ENCODE results near the gene ST3GAL3.
A peak's percentile ranks its signal among the peaks of the same experiment; 100 is the strongest.

The ST3GAL3 gene

GRCh38 chr1:43908226-43908625, 200.9 kb downstream of the ST3GAL3 start:
- Mint-ChIP-seq H3K4me1 (ENCODE audit: low read depth) (no peaks in the 10 kb centered on the region), H3K36me3 (ENCODE audit: low read depth) (no peaks in the 10 kb centered on the region)

GRCh38 chr1:43908858-43909257, 201.5 kb downstream of the ST3GAL3 start:
- no peaks in the 10 kb centered on the region for H3K36me3 Mint-ChIP-seq (ENCODE audit: low read depth)
- H3K27me3 Mint-ChIP-seq: no peaks in the 10 kb centered on the region
- no peaks in the 10 kb centered on the region for H3K4me1 Mint-ChIP-seq (ENCODE audit: low read depth)
- no peak for DNase-seq
- H3K9me3 Mint-ChIP-seq: no peaks in the 10 kb centered on the region
- no peak overlapping the region for H3K27ac Mint-ChIP-seq
- no peak overlapping the region for H3K4me3 Mint-ChIP-seq

More at GRCh38 chr1:43908226-43908625, 200.9 kb downstream of the ST3GAL3 start:
- Mint-ChIP-seq H3K27ac (no peak overlapping the region), H3K27me3 (no peaks in the 10 kb centered on the region), H3K9me3 (no peaks in the 10 kb centered on the region), H3K4me3 (no peak overlapping the region)
- no peak for DNase-seq

- H3K4me1 Mint-ChIP-seq (ENCODE audit: low read depth): no peaks in the 10 kb centered on the region
- H3K27me3 Mint-ChIP-seq: no peaks in the 10 kb centered on the region
- no peak overlapping the region for H3K4me3 Mint-ChIP-seq
- no peaks in the 10 kb centered on the region for H3K9me3 Mint-ChIP-seq
- no peak for DNase-seq
- H3K36me3 Mint-ChIP-seq (ENCODE audit: low read depth): no peaks in the 10 kb centered on the region
- H3K27ac Mint-ChIP-seq: no peak overlapping the region
Measured at GRCh38 chr1:43910343-43910742, 203.0 kb downstream of the ST3GAL3 start.

DNA sequence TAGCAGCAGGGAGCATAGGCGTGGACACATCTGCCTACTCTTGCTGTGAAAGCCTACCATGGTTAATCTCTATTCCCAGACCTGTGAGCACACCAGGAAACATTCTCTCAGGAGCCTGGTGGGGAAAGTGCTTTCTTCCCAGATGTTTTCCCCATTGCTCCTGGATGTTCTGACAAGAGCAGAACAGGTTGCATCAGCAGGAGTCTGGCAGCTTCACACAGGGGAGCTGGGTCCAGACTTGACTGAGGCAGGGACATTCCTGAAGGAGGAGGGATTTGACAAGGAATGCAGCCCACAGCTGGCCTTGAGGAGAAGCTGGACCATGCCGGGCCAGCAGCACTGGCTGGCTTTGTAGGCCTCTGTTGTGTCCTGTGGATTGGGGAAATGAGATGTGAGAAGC, 205.3 kb downstream of the ST3GAL3 start:
- Mint-ChIP-seq H3K27ac (no peak overlapping the region), H3K27me3 (no peaks in the 10 kb centered on the region), H3K4me3 (no peak overlapping the region), H3K9me3 (no peaks in the 10 kb centered on the region), H3K4me1 (ENCODE audit: low read depth) (no peaks in the 10 kb centered on the region), H3K36me3 (ENCODE audit: low read depth) (no peaks in the 10 kb centered on the region)
- DNase-seq: no peak

DNA sequence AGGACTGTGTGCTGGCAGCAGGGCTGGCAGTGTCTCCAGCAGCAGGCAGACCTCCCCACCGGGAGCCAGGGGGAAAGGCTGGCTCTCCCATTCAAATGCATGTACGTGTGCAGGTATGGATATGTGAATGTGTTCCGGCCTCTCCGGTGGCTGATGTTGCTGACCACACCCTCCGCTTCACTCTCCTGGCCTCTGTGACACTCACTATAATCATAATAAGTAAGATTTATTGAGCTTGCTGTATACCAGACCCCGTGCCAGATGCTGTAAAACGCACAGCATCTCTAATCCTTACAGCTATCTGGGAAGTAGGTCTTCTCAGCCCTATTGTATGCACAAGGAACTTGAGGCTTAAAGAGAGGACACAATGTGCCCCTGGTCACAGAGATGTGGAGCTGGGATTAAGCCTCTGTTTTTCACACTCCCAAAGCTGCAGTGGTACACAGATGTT, 205.7 kb downstream of the ST3GAL3 start:
- Mint-ChIP-seq H3K27me3 (no peaks in the 10 kb centered on the region), H3K4me1 (ENCODE audit: low read depth) (no peaks in the 10 kb centered on the region), H3K36me3 (ENCODE audit: low read depth) (no peaks in the 10 kb centered on the region), H3K27ac (no peak overlapping the region), H3K4me3 (no peak overlapping the region), H3K9me3 (no peaks in the 10 kb centered on the region)
- DNase-seq: no peak

- Mint-ChIP-seq H3K27ac (no peak overlapping the region), H3K27me3 (no peaks in the 10 kb centered on the region), H3K4me3 (no peak overlapping the region), H3K36me3 (ENCODE audit: low read depth) (no peaks in the 10 kb centered on the region), H3K4me1 (ENCODE audit: low read depth) (no peaks in the 10 kb centered on the region), H3K9me3 (no peaks in the 10 kb centered on the region)
- DNase-seq: no peak
Measured at GRCh38 chr1:43913666-43914360, 206.5 kb downstream of the ST3GAL3 start.

- Mint-ChIP-seq H3K27ac (no peak overlapping the region), H3K27me3 (no peaks in the 10 kb centered on the region), H3K4me1 (ENCODE audit: low read depth) (no peaks in the 10 kb centered on the region), H3K4me3 (no peak overlapping the region), H3K9me3 (no peaks in the 10 kb centered on the region), H3K36me3 (ENCODE audit: low read depth) (no peaks in the 10 kb centered on the region)
- DNase-seq: no peak
Measured at GRCh38 chr1:43914576-43915525, 207.5 kb downstream of the ST3GAL3 start.

GRCh38 chr1:43919906-43920305, 212.6 kb downstream of the ST3GAL3 start:
- H3K4me3 Mint-ChIP-seq: no peak overlapping the region
- no peak for DNase-seq
- peaks cover 3% of the 10 kb centered on the region for H3K36me3 Mint-ChIP-seq (ENCODE audit: low read depth)
- no peaks in the 10 kb centered on the region for H3K9me3 Mint-ChIP-seq
- peak overlapping the region; percentile 10 for H3K27ac Mint-ChIP-seq
- H3K4me1 Mint-ChIP-seq (ENCODE audit: low read depth): peaks cover 1% of the 10 kb centered on the region
- H3K27me3 Mint-ChIP-seq: no peaks in the 10 kb centered on the region

DNA sequence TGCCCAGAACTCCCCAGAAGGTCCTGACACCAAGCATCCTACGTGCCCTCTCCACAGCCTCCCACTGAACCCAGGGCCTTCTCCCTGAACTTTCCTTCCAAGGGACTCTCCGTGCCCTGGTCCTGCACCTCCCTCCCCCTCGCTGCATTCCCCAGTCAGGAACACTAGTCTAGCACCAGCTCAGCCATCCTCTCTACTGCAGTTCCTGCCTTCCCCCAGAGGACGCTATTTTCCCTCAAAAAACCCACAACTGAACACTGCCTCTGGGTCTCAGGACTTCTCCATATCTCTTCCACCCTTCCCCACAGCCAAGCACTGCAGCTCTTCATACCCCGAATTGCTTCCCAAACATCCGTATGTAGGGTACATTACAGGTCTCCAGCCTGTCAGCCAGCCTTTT, 213.7 kb downstream of the ST3GAL3 start:
- Mint-ChIP-seq H3K4me3 (no peak overlapping the region), H3K27me3 (no peaks in the 10 kb centered on the region), H3K36me3 (ENCODE audit: low read depth) (peaks cover 11% of the 10 kb centered on the region), H3K4me1 (ENCODE audit: low read depth) (peaks cover 1% of the 10 kb centered on the region), H3K9me3 (no peaks in the 10 kb centered on the region), H3K27ac (no peak overlapping the region)
- no peak for DNase-seq

- no peak overlapping the region for H3K27ac Mint-ChIP-seq
- no peaks in the 10 kb centered on the region for H3K9me3 Mint-ChIP-seq
Measured at GRCh38 chr1:43924516-43924915, 217.2 kb downstream of the ST3GAL3 start.

DNA sequence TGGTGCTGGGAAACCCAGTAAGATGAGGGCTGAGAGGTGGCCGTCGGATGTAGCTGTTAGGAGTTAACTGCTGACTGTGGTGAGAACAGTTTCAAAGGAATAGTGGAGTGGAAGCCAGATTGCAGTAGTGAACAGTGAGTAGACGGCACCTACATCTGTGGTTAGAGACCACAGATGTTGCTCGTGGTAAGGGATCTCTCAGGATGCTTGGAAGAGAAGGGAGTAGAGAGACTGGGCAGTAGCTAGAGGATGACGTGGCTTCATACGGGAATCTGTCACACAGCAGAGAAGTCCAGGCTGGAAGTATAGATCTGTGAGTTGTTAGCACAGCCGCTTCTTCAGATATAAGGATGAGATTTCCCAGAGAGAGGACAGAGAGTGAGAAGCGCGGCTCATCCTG, 218.5 kb downstream of the ST3GAL3 start:
- Mint-ChIP-seq H3K4me1 (ENCODE audit: low read depth) (peaks cover 4% of the 10 kb centered on the region), H3K27ac (no peak overlapping the region), H3K4me3 (no peak overlapping the region), H3K27me3 (no peaks in the 10 kb centered on the region), H3K9me3 (no peaks in the 10 kb centered on the region), H3K36me3 (ENCODE audit: low read depth) (peaks cover 15% of the 10 kb centered on the region)
- DNase-seq: no peak

More at GRCh38 chr1:43924516-43924915, 217.2 kb downstream of the ST3GAL3 start:
- H3K4me3 Mint-ChIP-seq: no peak overlapping the region
- H3K27me3 Mint-ChIP-seq: no peaks in the 10 kb centered on the region
- H3K4me1 Mint-ChIP-seq (ENCODE audit: low read depth): peaks cover 2% of the 10 kb centered on the region
- DNase-seq: no peak
- peaks cover 12% of the 10 kb centered on the region for H3K36me3 Mint-ChIP-seq (ENCODE audit: low read depth)

- H3K9me3 Mint-ChIP-seq: no peaks in the 10 kb centered on the region
- no peak overlapping the region for H3K4me3 Mint-ChIP-seq
- DNase-seq: no peak
- H3K36me3 Mint-ChIP-seq (ENCODE audit: low read depth): peaks cover 10% of the 10 kb centered on the region
- H3K4me1 Mint-ChIP-seq (ENCODE audit: low read depth): peaks cover 17% of the 10 kb centered on the region
- H3K27me3 Mint-ChIP-seq: peaks cover 29% of the 10 kb centered on the region
- no peak overlapping the region for H3K27ac Mint-ChIP-seq
Measured at GRCh38 chr1:43930168-43930948, 223.0 kb downstream of the ST3GAL3 start.

- Mint-ChIP-seq H3K9me3 (no peaks in the 10 kb centered on the region), H3K27me3 (peaks cover 33% of the 10 kb centered on the region), H3K4me1 (ENCODE audit: low read depth) (peaks cover 17% of the 10 kb centered on the region), H3K36me3 (ENCODE audit: low read depth) (peaks cover 5% of the 10 kb centered on the region), H3K4me3 (no peak overlapping the region), H3K27ac (no peak overlapping the region)
- no peak for DNase-seq
Measured at GRCh38 chr1:43930949-43931275, 223.6 kb downstream of the ST3GAL3 start.
